Activated T-helper 1 cell treated with anti-CD3 and anti-CD28 coated beads, Interleukin-12 subunit alpha, Interleukin-12 subunit beta, Interleukin-2, Interleukin-4 antibody, amounts not matched to agents 30 ng/mL and 10 ng/mL and 1 ng/mL, durations not matched to agents 14 hours and 24 hours and 36 hours (primary cell): ENCODE measurements around the gene C14orf180. TPM values are rescaled to one million over a fixed set of nuclear protein-coding genes. Genes with fewer than 3 reads are reported as not detected.
"Not testable (repeated sequence)": the region's sequence is repeated elsewhere in the genome, so short reads cannot be mapped to it uniquely, and the experiment has no call there.

ENCODE experiments used
- DNase-seq: peaks from one replicate; pipeline ENCODE4 v3.0.0; 2021; ENCODE audit warnings: low spot score
- H3K27ac Mint-ChIP-seq: one replicate; pipeline ENCODE4 v1.8.0; 2021; ENCODE audit warnings: mild to moderate bottlenecking, mixed read lengths
- H3K27me3 Mint-ChIP-seq: one replicate; pipeline ENCODE4 v1.8.0; 2022; ENCODE audit warnings: mild to moderate bottlenecking, moderate library complexity, mixed read lengths; ENCODE audit not compliant: insufficient read depth
- H3K36me3 Mint-ChIP-seq: one replicate; pipeline ENCODE4 v1.8.0; 2021; ENCODE audit warnings: low read depth, mixed read lengths
- H3K4me1 Mint-ChIP-seq: one replicate; pipeline ENCODE4 v1.8.0; 2021; ENCODE audit warnings: low read depth, mixed read lengths
- H3K4me3 Mint-ChIP-seq: one replicate; pipeline ENCODE4 v1.8.0; 2021; ENCODE audit warnings: mild to moderate bottlenecking, moderate library complexity, mixed read lengths
- H3K9me3 Mint-ChIP-seq: one replicate; pipeline ENCODE4 v1.8.0; 2021; ENCODE audit warnings: mixed read lengths
- intact Hi-C: fragments of 100-400 bp; cut with micrococcal nuclease; formaldehyde crosslinking; loops from one replicate; pipeline ENCODE4 v1.15.1; 2024
- total RNA-seq: library from RNA; stranded (reverse); gene quantifications from 2 replicates; pipeline ENCODE4 v1.2.3, GENCODE V29; 2022

Gene C14orf180
- total RNA-seq, 1 donor from 2014 or later: not detected

- Mint-ChIP-seq H3K4me3 (no peak overlapping the region), H3K27ac (no peak overlapping the region), H3K9me3 (no peaks in the 10 kb centered on the region), H3K36me3 (no peaks in the 10 kb centered on the region), H3K4me1 (no peaks in the 10 kb centered on the region), H3K27me3 (peaks cover 12% of the 10 kb centered on the region)
- DNase-seq: no peak
- intact Hi-C loops: no loop called here
These were observed 34.7 kb downstream of the C14orf180 start for GRCh38 chr14:104614126-104614812.

DNA sequence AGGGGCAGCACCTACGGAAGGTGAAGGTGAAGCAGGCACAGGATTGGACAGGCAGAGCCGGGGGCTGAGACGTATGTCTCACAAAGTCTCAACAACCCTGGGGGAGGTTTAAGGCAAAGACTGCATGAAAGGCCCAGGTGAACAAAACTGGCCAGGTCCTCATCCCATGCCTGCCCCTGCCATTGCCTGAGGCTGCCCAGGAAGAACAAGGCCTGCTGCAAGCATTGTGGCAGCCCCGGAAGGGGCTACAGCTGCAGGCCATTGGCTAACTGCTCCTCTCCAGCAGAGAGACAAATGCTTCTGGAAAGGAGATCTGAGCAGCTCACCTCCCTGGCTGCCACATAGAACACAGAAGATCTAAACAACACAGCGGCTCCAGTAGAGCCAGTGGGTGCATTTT, 45.4 kb downstream of the C14orf180 start:
- no peaks in the 10 kb centered on the region for H3K4me1 Mint-ChIP-seq
- no peak overlapping the region for H3K4me3 Mint-ChIP-seq
- H3K27ac Mint-ChIP-seq: no peak overlapping the region
- no peaks in the 10 kb centered on the region for H3K36me3 Mint-ChIP-seq
- no peak for DNase-seq
- peaks cover 10% of the 10 kb centered on the region for H3K27me3 Mint-ChIP-seq
- H3K9me3 Mint-ChIP-seq: peaks cover 22% of the 10 kb centered on the region
- intact Hi-C loops: no loop called here

- Mint-ChIP-seq H3K4me1 (no peaks in the 10 kb centered on the region), H3K4me3 (no peak overlapping the region), H3K36me3 (no peaks in the 10 kb centered on the region), H3K27me3 (peaks cover 6% of the 10 kb centered on the region), H3K9me3 (peaks cover 8% of the 10 kb centered on the region), H3K27ac (no peak overlapping the region)
- intact Hi-C loops: no loop called here
- no peak for DNase-seq
These were observed 53.2 kb downstream of the C14orf180 start for GRCh38 chr14:104632781-104633180.

DNA sequence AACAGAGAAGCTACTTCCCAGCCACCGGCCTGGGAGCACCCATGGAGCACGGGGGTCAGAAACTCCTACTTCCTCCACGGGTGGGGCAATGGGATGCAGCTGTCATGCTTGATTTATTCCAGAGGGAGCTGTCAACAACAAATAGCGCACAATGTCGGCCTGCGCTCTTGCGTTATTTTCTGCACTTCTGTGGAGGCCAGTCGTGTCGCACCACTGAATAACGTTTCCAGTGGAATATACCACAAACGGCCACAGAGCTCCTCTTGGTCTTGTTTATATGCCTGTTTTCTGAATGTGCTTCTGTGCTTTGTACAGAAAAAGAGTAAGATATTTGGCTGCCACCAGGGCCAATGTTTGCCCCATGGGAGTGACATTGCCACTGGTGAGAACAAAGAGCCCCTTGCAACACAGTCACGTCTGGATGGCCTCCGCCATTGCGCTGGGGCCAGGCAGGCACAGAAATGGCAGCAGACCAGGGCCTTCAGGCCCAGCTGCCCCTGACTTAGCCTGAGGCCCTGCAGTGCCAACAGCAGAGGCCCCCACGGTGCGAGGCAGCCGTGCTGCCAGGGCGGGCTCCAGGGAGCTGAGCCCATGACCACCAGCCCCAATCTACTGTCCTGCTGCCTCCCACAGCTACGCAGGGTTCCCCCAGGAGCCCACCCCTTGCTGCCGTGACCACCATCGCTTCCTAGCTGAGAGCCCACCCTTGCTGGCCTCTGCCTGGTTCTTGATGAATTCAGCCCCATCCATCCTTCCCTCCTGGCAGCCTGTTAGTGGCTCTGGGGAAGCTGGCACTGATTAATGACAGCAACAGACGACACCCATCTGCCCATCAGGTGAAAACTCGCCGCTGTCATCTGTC, 53.9 kb downstream of the C14orf180 start:
- H3K9me3 Mint-ChIP-seq: peaks cover 5% of the 10 kb centered on the region
- H3K27ac Mint-ChIP-seq: no peak overlapping the region
- H3K4me1 Mint-ChIP-seq: no peaks in the 10 kb centered on the region
- H3K4me3 Mint-ChIP-seq: no peak overlapping the region
- H3K36me3 Mint-ChIP-seq: no peaks in the 10 kb centered on the region
- H3K27me3 Mint-ChIP-seq: peaks cover 8% of the 10 kb centered on the region
- intact Hi-C loops: no loop called here
- no peak for DNase-seq

DNA sequence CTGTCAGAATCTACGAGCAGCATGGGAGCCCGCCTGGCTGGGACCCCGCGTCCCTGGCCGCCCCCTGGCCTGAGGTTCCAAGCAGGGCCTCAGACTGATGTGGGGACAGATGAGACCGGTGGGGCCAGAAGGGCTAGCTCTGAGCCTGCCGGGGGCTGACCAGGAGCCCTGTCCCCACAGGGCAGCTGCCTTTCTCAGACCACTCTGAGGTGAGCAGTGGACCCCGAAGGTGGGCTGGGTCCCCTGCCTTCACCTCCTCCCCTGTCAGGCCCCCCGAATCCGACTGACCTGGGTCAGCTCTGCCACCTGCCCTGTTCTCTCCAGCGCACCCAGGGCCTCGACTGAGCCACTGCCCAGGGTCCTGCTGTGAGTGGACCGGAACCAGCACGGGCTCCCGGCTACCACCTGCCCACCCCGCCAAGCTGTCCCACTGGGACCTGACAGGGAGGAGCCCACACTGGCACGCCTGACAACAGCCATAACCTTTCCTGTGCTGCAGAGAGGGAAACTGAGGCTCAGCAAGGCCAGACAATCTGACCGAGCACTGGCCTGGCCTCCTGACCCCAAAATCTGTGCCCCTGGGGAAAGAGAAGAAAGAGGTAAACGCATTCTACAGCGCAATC, 54.7 kb downstream of the C14orf180 start:
- H3K27ac Mint-ChIP-seq: no peak overlapping the region
- H3K36me3 Mint-ChIP-seq: no peaks in the 10 kb centered on the region
- no peak overlapping the region for H3K4me3 Mint-ChIP-seq
- H3K27me3 Mint-ChIP-seq: peaks cover 5% of the 10 kb centered on the region
- intact Hi-C loops: no loop called here
- peaks cover under 1% of the 10 kb centered on the region for H3K9me3 Mint-ChIP-seq
- DNase-seq: no peak
- H3K4me1 Mint-ChIP-seq: no peaks in the 10 kb centered on the region

- Mint-ChIP-seq H3K27ac (no peak overlapping the region), H3K4me1 (no peaks in the 10 kb centered on the region), H3K36me3 (no peaks in the 10 kb centered on the region), H3K9me3 (no peaks in the 10 kb centered on the region), H3K4me3 (no peak overlapping the region), H3K27me3 (peaks cover 5% of the 10 kb centered on the region)
- intact Hi-C loops: no loop called here
- no peak for DNase-seq
These were observed 55.5 kb downstream of the C14orf180 start for GRCh38 chr14:104634886-104635570.

- intact Hi-C loops: no loop called here
These were observed 56.2 kb downstream of the C14orf180 start for GRCh38 chr14:104635717-104636116.

GRCh38 chr14:104636131-104636530, 56.6 kb downstream of the C14orf180 start:
- H3K4me3 Mint-ChIP-seq: no peak overlapping the region
- H3K4me1 Mint-ChIP-seq: no peaks in the 10 kb centered on the region
- DNase-seq: no peak
- intact Hi-C loops: no loop called here
- H3K27ac Mint-ChIP-seq: no peak overlapping the region
- no peaks in the 10 kb centered on the region for H3K9me3 Mint-ChIP-seq
- H3K27me3 Mint-ChIP-seq: peaks cover 5% of the 10 kb centered on the region
- no peaks in the 10 kb centered on the region for H3K36me3 Mint-ChIP-seq

More at GRCh38 chr14:104635717-104636116, 56.2 kb downstream of the C14orf180 start:
- no peaks in the 10 kb centered on the region for H3K36me3 Mint-ChIP-seq
- peaks cover 5% of the 10 kb centered on the region for H3K27me3 Mint-ChIP-seq
- no peak for DNase-seq
- H3K4me1 Mint-ChIP-seq: no peaks in the 10 kb centered on the region
- H3K9me3 Mint-ChIP-seq: no peaks in the 10 kb centered on the region
- H3K27ac Mint-ChIP-seq: no peak overlapping the region
- H3K4me3 Mint-ChIP-seq: no peak overlapping the region

DNA sequence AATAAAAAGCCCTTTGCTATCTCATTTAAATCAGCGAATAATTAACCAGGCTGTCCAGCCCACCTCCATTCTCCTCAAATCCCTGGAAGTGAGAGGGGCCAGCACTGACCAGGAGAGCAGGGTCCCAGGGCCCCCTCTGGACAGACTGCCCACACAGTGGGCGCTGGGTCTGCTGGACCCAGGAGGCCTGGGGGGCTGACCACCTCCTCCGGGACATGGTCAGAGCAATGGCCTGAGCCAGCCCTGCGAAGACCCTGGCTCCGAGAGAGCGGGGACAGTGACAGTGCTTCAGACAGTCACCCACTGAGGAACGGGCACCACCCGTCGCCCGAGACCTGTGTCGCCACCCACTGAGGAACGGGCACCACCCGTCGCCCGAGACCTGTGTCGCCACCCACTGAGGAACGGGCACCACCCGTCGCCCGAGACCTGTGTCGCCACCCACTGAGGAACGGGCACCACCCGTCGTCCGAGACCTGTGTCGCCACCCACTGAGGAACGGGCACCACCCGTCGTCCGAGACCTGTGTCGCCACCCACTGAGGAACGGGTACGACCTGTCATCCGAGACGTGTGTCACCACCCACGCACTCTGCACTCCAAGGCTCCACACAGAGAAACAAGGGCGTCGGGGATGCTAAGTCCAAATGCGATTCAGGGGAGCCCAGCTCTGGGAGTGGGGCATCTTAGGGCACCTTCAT, 57.4 kb downstream of the C14orf180 start:
- DNase-seq, H3K27me3 Mint-ChIP-seq, H3K4me1 Mint-ChIP-seq, intact Hi-C loops, H3K36me3 Mint-ChIP-seq, H3K9me3 Mint-ChIP-seq, H3K27ac Mint-ChIP-seq, H3K4me3 Mint-ChIP-seq: not testable (repeated sequence)

DNA sequence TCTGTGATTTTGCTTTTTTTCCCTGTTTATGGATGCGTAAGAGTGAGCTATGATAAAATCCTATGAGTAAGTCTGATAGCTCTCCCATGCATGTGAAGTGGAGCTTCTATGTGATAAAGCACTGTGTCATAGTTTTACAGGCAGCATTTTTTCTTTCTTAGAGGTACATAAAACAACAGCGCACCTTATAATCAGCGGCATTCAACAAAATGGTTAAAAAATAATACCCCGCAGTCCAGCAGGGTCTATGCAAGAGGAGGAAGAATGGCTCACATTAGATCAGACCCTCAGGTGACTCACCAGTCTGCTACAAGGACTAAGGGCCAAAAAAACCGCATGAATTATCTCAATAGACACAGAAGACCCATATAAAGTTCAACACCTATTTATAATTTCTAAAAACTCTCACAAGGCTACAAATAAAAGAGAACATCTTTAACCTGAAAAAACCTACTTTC, 58.0 kb downstream of the C14orf180 start:
- Mint-ChIP-seq H3K36me3 (no peaks in the 10 kb centered on the region), H3K27ac (no peak overlapping the region), H3K4me1 (no peaks in the 10 kb centered on the region), H3K9me3 (no peaks in the 10 kb centered on the region), H3K27me3 (peaks cover 3% of the 10 kb centered on the region), H3K4me3 (no peak overlapping the region)
- intact Hi-C loops: no loop called here
- no peak for DNase-seq

DNA sequence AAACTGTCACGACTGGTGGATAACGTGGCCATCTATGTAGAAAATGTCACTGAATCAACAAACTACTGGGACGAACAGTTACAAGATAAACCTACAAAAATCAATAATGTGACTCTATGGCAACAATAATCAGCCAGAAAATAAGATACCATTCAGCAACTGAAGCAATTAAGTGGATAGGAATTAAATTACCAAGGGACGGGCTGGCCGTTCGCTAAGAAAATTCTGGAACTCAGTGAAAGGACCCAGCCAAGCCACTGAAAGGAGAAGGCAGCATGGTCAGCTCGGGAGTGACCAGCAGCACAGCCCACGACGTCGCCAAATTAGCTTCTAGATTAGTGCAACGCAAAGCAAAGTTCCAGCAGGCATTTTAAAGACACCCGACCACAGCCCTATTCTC, 58.6 kb downstream of the C14orf180 start:
- Mint-ChIP-seq H3K36me3 (no peaks in the 10 kb centered on the region), H3K9me3 (no peaks in the 10 kb centered on the region), H3K27me3 (peaks cover 6% of the 10 kb centered on the region), H3K4me1 (no peaks in the 10 kb centered on the region), H3K4me3 (no peak overlapping the region), H3K27ac (no peak overlapping the region)
- intact Hi-C loops: no loop called here
- DNase-seq: no peak

- H3K9me3 Mint-ChIP-seq: no peaks in the 10 kb centered on the region
- no peaks in the 10 kb centered on the region for H3K36me3 Mint-ChIP-seq
- no peak for DNase-seq
- intact Hi-C loops: no loop called here
- peaks cover 6% of the 10 kb centered on the region for H3K27me3 Mint-ChIP-seq
- H3K4me3 Mint-ChIP-seq: no peak overlapping the region
- H3K4me1 Mint-ChIP-seq: no peaks in the 10 kb centered on the region
- H3K27ac Mint-ChIP-seq: no peak overlapping the region
These were observed 59.4 kb downstream of the C14orf180 start for GRCh38 chr14:104638927-104639450.
